GM19397 (cell line): ENCODE measurements around the gene TTC7B.

ENCODE experiments used
- ATAC-seq: cut with Tn5 transposase; IDR thresholded peaks from one replicate; pipeline ENCODE4 v1.9.1; 2021; ENCODE audit warnings: mild to moderate bottlenecking, moderate library complexity; ENCODE audit not compliant: unreplicated experiment

The TTC7B gene

DNA sequence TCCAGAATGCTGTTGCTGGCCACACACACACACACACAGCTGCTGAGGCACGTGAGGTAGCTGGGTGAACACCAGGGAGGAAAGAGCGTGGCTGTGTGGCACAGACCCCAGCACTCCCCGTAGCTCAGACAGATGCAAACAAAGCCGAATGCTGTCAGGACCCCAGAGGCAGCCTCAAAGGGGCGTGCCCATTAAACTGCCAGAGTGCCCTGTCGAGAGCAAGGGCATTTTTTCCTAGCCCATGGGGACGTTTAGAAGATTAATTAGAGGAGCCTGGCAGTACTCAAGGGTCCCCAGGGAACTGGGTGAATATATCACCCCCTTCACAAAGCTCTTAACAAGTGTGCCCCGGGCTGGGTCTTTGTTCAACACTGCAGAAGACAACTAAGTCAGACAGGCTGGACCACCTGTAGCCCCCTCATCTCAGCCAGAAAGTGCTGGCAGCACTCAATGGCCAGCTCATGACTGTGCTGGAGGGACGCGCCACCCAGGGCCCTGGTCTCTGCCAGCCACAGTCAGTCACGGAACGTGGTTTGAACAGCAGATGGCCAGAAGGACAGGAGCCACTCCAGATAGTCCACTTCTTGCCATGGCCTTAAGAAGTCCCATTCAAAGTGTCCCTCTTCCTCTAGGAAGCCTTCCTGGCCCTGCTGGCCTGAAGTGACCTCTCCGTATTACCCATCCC is 37.5 kb downstream of the TTC7B start:
- ATAC-seq, result no peak

DNA sequence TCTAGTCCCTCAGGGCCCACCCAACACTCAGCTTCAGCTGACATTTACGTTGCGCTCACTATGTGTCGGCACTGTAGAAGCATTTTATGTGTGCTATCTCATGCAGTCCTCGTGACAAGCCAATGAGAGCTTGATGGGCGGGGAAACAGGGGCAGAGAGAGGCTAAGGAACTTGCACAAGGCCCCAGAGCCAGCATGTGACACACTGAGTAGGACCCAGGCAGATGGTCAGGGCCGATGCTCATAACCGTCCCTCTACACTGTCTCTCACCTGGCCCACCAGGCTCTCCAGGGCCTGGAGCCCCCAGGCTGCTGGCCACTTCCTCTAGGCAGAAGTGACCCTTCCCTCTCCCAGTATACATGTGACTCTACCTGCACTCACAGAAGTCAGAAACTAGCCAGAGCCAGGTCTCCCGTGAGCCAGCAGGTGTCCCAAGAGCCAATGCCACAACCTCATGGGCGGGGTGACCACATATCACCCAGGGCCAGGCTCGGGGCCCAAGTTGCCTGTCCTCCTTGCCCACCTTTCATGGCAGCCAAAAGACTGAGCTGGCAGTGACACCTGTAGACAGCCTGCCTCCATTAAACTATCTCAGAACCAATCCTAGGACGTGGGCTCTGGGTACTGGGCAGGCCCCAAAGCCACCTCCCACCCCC is 38.3 kb downstream of the TTC7B start:
- no peak for ATAC-seq

DNA sequence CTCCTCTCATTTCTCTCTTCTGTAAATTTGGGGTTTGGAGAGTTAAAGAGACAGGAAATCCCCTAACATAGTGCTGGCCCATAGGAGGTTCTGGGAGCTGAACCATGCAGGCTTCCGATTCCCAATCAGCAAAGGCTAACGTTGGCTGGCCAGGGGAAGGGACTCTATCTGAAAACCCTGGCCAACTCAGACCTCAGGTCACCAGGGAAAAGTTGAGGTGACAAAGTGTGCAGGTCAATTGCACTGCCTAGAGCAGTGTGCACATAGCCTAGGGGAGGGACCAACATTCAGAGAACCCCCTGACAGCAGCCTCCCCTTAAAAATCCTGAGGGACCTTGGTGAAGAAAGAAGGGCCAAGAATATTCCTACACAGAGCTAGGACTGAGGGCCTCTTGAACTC is 38.9 kb downstream of the TTC7B start:
- ATAC-seq, result no peak

DNA sequence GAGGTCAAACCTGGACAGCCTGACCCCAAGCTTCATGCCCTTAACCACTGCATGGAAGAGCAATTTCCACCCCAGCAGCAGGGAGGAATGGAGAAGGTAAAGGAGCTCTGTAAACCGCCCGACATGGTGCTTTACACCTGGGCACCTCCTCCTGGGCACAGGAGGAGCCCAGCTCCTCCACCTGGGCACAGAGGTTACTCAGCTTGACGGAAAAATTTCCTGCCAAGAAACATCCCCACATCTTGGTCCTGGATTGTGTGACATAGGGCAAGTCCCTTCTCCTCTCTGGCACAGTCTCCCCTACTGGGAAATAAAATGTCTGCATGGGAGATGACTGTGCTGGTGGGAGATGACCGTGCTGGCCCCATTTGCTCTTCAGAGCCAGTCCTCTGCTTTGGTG is 40.8 kb downstream of the TTC7B start:
- ATAC-seq, result no peak

DNA sequence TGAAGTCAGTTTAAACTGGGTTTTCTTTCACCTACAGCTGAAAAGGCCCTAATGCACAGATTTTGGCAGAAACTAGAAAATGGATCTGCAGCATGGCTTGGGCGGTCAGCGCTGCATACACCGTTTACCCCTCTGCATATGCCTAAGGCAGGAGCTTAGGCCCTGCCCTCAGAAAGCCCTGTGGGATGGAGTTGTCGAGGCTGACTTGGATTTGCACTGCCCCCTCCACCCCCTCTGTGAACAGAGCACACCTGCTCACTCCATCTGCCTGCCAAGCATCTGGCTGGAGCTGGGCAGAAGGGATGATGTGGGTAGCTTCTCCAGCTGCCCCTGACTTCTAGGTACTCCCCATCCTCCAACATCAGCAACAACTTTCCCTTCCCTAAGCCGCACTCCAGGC is 41.9 kb downstream of the TTC7B start:
- ATAC-seq, result no peak

DNA sequence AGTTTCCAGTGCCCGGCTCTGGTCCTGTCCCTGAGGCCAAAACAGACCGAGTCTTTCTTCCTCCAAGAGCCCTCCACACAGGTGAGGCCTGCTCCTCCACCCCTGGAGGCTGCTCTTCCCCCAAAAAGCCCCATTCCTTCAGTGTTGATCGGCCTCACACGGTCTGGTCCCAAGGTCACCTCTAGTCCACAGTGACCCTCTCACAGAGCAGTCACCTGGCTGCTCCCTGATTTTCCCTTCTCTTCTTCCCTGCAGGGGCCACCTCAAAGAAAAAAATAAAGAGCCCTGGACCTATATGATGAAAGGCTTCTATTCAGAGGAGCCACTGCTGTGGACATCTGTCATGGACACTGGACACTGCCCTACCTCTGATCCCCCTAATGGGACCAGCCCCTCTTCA is 42.5 kb downstream of the TTC7B start:
- ATAC-seq, result no peak

DNA sequence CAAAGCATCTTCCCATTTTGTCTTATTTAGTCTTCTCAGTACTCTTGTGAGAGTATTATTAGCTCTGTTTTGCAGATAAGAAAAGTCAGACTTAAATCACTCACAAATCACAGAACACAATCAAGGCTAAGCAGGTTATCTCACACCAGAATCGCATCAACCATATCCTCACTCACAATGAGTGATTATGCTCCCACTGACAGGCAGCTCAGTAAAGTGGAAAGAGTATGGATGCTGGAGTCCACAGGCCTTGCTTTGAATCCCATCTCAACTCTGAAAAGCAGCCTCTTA is 43.1 kb downstream of the TTC7B start:
- no peak for ATAC-seq

DNA sequence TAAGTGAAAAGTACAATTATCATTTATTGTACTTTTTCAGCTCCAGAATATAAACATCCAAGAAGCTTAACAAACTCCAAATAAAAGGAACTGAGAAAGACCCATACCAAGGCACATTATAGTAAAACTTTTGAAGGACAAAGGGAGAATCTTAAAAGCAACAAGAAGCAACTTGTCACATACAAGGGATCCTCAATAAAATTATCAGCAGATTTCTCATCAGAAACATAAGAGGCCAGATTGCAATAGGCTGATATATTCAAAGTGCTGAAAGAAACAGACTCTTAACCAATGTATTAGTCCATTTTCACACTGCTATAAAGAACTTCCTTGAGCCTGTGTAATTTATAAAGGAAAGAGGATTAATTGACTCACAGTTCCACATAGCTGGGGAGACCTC is 48.3 kb downstream of the TTC7B start:
- ATAC-seq, result no peak

DNA sequence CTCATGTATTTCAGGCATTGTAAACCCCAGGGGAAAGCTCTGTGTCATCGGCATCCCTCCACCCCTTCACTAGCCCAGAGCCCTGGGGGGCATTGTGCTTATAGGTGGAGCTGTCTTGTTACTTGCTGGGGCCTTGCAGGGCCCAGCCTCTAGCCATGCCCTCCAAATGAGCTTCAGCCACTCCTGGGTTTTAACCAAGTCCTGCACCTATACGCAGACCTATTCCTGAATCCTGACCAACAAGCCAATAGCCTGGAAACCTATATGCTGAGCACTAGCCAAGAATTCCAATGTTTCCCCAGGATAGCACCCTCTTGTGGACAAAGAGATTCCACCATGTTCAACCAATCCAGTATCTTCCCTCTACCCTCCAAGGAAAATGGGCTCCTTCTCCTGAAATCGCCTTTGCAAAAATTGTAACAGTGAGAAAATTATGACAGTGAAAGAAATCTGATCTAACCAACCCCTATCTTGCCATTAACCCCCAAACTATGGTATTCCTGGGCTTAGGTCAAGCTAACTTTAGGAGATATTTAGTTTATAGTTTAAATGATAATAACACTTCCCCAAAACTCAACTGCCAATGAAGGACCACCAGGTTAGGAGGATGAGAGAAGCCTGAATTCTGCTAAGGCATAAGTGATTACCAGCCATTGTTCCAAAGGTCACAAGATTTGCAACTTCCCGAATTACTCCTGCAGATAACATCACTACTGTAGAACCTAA is 55.5 kb downstream of the TTC7B start:
- ATAC-seq, result no peak

DNA sequence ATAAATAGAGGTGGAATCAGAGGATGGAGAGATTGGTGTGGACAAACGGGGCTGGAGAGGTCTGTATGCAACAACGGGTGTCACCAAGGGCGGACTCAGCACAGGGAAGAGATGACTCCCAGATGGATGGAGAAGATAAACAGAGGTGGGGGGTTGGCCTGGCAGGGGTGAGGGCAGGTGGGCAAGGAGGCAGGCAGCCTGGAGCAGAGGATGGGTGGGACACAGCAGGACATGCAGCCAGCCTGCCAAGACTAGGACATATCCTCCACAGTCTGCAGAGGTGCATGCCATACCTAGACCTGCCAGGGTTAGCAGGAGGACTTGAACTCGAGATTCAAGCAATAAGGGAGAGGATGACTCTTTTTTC is 56.2 kb downstream of the TTC7B start:
- no peak for ATAC-seq

DNA sequence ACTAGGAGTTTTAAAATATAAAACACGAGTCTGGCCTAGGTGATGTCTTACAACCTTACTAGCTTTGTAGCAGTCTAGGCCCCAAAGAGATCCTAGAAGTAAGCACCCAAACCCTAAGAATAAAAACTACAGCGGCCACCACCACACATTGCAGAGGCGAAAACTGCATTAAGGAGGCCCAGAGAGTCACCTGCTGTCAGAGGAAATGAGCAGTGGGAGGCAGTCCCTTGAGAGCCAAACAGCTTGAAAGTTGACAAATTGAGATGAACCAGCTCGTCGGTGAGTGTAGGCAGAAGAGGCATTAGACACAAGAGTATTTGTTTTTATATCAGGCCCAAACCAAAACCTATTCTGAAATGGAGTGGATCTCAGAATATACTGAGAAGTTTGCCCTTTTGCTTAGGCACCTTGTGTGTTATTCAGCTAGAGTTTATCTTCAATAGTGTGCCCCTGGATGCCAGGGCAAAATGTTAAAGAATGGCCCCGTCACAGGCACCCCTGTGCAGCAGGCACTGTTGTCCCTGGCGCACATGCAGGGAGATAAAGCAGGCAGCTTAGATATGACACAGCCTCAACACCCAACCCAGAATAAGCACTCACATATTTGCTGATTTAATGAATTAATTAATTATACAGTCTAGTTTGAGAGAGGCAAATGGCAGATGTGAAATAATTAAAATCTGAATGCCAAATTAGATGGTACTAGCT is 56.7 kb downstream of the TTC7B start:
- ATAC-seq, result peak; percentile 41

DNA sequence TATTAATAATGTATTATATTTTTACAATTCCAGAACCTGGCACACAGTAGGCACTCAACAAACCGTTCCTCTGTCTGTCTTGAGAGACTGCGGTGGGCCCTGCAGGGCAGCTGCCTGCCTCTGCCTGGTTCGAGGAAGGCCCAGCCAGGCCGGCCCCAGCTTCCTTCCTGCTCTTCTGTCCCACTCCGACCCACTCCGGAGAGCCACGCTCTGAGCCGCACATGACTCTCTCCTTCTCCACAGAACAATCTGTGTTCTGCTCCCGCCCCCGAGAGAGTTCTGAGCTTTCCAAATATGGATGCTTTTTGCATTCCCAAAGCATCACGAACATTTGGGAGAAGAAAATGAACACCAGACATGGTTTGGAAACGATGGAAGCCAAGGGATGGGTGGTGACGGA is 57.3 kb downstream of the TTC7B start:
- no peak for ATAC-seq

DNA sequence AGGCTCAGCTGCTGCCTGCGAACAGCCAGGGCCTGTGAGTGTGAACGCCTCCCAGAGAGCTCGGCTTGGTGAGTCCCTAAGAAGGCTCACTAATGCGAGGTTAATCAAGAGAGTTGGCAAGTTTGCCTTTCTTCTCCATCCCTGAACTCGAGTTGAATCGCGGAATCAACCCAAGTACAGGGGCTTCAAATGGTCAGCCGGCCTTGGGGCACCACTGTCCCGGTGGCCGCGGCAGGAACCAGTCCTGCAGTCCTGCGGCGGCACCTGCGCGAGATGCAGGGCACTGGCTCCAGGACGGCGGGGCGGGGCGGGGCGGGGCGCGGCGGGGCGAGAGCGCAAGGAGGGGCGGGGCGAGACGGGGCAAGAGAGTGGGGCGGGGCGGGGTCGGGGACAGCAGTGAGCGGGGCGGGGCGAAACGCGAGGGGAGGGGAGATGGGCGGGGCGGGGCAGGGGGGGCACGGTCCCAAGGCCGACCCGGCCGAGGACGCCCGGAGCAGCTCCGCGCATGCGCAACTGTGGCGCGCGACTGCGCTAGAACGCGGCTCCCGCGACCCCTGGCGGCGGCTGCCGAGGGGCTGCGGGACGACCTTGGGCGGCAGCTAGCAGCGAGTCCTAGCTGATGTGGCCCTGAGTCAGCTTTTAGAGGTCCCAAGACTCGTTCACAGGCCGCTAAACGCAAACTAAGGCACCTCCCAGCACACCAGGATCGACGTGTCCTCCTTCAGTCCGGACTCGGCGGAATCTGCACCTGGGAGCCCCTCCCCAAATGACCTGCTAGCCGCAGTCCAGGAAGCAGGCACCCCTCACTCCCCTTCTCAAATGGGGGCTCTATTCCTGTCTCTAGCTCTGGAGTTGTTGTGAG is 58.0 kb downstream of the TTC7B start:
- ATAC-seq, result peak; percentile 93

DNA sequence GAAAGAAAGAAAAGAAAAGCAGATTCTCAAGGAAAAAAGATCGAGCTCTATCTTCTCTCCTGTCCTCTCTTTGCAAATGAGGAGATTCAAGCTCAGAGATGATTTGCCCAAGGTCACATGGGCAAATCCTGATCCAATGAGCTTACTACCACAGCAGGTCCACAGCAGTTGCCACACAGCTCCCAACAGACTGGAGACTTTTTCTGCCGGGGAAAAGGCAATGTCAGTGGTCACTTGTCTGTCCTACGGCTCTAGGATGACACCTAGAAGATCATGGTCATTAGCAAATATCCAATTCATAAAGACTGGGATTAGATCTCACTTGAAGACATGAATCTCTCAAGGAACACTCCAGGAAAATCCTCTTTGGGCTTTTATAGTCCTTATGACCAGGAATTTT is 58.8 kb downstream of the TTC7B start:
- no peak for ATAC-seq

DNA sequence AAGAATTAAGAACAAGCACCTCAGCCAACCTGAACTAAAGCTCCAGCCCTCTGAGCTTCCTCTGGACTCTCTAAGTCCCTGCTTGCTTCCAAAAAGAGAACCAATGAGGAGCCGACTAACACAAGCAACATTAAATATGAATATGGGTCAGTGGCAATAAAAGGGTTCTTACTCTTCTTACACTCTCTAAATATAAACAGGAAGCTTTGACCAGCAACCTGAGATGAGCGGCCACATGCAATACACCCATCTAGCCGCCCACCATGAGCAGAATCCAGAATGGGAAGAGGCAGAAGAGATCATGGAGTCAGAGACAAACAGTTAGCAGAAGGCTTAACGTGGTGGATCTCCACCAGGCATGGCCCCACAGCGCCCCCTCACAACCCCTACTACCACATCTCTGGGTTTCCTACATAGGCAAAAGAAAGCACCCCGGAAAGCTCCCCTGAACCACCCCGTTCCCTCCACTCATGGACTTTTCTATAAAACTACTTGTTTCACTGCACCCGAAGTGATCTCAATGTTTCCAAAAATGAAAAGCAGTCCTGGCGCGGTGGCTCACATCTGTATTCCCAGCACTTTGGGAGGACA is 59.4 kb downstream of the TTC7B start:
- no peak for ATAC-seq

DNA sequence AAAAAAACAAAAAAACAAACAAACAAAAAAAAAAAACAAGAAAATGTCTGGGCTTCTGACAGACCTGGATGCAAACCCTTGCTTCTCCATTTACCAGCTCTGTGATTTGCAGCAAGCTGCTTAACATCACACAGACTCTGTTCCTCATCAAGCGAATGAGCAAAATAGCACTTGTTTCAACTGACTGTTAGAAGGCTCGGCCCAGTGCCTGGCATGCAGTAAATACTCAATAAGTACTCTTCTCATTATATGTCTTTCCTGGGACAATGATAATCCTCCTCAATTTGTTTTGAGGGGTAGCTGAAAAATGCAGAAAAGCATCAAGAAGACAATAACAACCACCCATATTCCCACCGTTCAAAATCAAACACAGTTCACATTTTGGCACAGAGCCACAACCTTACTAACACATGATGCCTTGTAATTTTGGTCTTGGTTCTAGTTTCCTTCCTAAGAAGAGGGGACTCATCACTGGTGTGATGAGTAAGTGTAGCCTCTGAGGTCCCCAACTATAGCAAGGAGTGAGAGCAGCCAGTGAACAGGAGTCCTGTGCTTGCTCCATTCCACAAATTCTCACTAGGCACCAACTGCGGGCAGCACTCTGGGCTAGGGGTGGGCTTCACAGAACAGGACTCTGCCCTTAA is 60.4 kb downstream of the TTC7B start:
- ATAC-seq, result no peak

DNA sequence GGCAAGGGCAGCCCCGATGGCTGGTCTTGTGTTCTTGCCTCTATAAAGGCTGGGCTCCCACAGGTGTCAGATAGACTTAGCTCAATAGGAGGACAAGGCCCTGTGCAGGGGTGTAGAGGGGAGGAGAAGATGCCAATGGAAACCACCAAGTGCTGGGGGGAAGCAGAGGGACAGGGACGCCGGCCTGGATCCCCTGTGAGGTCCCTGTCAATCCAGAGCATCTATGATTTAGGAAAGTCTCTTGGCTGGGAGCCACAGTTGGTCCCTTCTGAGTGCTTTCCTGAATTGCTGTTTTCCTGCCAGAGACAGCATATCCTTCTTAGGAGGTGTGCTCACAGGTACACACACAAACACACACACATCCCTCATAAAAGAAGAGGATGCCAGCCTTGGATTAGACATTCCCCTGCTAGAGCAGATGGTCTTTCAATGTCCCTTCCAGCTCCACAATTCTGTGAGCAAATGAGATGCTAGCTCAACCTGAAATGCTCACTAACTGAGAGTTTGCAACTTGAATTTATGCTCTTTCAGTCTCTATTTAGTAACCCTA is 62.7 kb downstream of the TTC7B start:
- no peak for ATAC-seq

DNA sequence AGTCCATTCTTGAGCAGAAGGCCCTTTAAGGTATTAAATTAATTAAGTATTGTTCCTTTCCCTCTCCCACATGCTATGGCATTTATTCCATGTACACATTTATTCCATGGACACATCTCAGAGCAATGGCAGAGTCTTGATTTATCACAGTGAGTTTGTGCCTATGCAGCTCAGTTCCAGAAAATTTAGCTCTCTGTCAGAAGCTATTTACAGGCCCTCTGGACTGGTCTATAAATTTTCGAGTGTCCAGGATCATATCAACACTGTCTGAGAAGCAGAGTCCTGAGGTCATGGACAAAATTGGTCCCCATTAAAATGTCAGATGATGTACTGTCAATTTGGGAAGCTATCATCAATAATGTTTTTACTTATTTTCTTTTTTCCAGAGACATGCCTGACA is 65.5 kb downstream of the TTC7B start:
- ATAC-seq, result no peak

DNA sequence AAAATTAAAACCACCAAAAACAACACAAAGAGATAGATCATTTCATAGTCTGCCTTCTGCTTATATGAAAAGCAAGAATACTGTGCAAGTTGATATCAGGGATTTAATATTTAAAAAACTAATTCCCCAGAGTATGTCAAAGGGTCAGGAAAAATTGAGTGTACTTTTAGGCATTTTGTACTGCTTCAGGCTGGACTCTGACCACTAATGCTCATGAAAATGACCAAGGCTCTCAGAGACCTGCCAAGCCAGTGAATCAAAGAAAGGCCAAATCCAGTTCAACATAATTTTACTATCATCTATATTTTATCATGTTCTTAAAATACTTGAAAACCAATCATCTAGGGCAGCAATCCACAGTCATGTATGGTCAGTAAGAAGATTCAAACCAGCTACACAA is 66.0 kb downstream of the TTC7B start:
- ATAC-seq, result no peak

DNA sequence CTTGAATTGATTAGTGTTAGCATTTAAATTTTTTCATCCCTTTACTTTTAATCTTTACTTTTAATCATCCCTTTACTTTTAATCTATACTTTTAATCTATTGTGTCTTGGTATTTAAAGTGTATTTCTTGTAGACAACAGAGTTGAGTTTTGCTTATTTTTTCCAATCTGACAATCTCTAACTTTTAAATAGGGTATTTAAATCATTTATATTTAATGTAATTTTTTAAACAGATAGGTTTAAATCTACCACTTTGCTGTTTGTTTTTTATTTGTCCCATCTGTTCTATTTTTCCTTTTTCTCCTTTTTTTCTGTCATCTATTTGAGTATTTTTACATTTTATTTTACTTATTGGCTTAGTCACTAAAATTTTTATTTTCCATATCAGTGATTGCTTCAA is 68.3 kb downstream of the TTC7B start:
- no peak for ATAC-seq
